AG04449 (cell line): ENCODE results near the gene EIF4G3.
"Not testable (repeated sequence)": the region's sequence is repeated elsewhere in the genome, so short reads cannot be mapped to it uniquely, and the experiment has no call there.

Source experiments
- CTCF ChIA-PET: fragments of 350-600 bp; formaldehyde crosslinking; extraction: SDS; loops from one replicate; lab custom pipeline; 2021; ENCODE audit warnings: antibody characterized with exemption; lab: Yijun Ruan, JAX
- POLR2A ChIA-PET: fragments of 400-600, 350-600 bp; formaldehyde crosslinking; extraction: SDS; loops from one replicate; lab custom pipeline; 2020; ENCODE audit warnings: antibody characterized with exemption, inconsistent platforms; lab: Yijun Ruan, JAX
- DNase-seq: peaks from one replicate; pipeline ENCODE4 v3.0.0-alpha.2; 2010; ENCODE audit warnings: low read depth, low spot score
- H3K4me3 ChIP-seq: 2 replicates; pipeline ENCODE4 v1.5.1; 2011; ENCODE audit warnings: low read depth, mild to moderate bottlenecking, control low read depth, low read length
- TF ChIP-seq, protein P1 (sequence below): IDR thresholded peaks from one replicate; pipeline ENCODE4 v1.5.1; 2011; ENCODE audit warnings: mild to moderate bottlenecking, moderate library complexity, low read length, control low read depth, inconsistent platforms; ENCODE audit not compliant: insufficient read depth; ENCODE audit errors: missing control alignments

Gene EIF4G3

DNA sequence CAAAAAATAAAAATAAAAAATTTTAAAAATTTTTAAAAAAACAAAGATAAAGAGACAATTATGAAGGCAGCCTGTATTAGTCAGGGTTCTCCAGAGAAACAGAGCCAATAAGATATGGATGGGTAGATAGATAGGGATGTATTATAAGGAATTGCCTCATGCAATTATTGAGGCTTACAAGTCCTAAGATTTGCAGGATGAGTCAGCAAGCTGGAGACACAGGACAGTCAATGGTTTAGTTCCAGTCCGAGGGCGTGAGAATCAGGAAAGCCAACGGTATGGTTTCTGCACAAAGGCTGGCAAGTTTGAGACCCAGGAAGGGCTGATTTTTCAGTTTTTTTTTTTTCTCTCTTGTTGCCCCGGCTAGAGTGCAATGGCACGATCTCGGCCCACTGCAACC lies 24.1 kb upstream of the EIF4G3 start:
- DNase-seq, result no peak
- no peak overlapping the region for H3K4me3 ChIP-seq
- TF ChIP-seq, protein P1, sequence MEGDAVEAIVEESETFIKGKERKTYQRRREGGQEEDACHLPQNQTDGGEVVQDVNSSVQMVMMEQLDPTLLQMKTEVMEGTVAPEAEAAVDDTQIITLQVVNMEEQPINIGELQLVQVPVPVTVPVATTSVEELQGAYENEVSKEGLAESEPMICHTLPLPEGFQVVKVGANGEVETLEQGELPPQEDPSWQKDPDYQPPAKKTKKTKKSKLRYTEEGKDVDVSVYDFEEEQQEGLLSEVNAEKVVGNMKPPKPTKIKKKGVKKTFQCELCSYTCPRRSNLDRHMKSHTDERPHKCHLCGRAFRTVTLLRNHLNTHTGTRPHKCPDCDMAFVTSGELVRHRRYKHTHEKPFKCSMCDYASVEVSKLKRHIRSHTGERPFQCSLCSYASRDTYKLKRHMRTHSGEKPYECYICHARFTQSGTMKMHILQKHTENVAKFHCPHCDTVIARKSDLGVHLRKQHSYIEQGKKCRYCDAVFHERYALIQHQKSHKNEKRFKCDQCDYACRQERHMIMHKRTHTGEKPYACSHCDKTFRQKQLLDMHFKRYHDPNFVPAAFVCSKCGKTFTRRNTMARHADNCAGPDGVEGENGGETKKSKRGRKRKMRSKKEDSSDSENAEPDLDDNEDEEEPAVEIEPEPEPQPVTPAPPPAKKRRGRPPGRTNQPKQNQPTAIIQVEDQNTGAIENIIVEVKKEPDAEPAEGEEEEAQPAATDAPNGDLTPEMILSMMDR, result no peak
- POLR2A ChIA-PET, result interaction anchor here (0.6 kb wide), 1 partner anchor 534 kb away, joined by 3 read pairs; no protein-coding TSS in a partner anchor
- CTCF ChIA-PET, result interaction anchor here (1.7 to 9.4 kb wide), 3 partner anchors 14 to 506 kb away, joined by 6 to 185 read pairs (median 38); no protein-coding TSS in a partner anchor

- POLR2A ChIA-PET, result no interaction called here
- H3K4me3 ChIP-seq, result no peak overlapping the region
- CTCF ChIA-PET, result interaction anchor here (1.2 to 9.4 kb wide), 2 partner anchors 56 to 504 kb away, joined by 3 to 185 read pairs; no protein-coding TSS in a partner anchor
- TF ChIP-seq, protein P1, result no peak
- DNase-seq, result no peak
These were observed 22.2 kb upstream of the EIF4G3 start for GRCh38 chr1:21198929-21199328.

DNA sequence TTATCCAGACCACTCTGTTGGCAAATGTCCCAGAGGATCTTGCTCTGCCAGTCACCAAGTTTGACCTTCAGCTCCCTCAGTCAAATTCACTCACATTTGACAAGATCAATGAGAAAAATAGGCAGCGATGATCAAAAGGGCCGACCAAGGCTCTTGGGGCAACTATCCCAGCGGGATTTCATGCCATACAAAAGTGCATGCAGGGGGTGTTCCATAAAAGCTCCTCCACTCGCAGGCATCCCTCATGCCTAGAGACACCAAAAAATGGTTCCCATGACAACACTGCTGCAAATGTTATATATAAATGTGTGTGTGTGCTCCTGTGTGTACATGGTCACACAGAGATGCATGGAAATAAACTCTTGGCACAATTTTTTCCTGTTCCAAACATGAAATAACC lies 16.2 kb upstream of the EIF4G3 start:
- POLR2A ChIA-PET, result no interaction called here
- no peak overlapping the region for H3K4me3 ChIP-seq
- no peak for DNase-seq
- CTCF ChIA-PET, result interaction anchor here (0.6 to 9.4 kb wide), 6 partner anchors 8 to 498 kb away, joined by 3 to 185 read pairs (median 4); partner anchors contain the start of gene HP1BP3
- TF ChIP-seq, protein P1, result no peak

GRCh38 chr1:21192284-21192683 lies 15.6 kb upstream of the EIF4G3 start:
- DNase-seq, result no peak
- CTCF ChIA-PET, result interaction anchor here (1.1 to 9.4 kb wide), 5 partner anchors 9 to 497 kb away, joined by 3 to 185 read pairs (median 4); partner anchors contain the start of gene HP1BP3
- H3K4me3 ChIP-seq, result no peak overlapping the region
- TF ChIP-seq, protein P1, result no peak
- POLR2A ChIA-PET, result no interaction called here

- CTCF ChIA-PET, result interaction anchor here (0.8 kb wide), 1 partner anchor 494 kb away, joined by 3 read pairs; no protein-coding TSS in a partner anchor
- POLR2A ChIA-PET, result interaction anchor here (0.6 kb wide), 1 partner anchor 9 kb away, joined by 5 read pairs; no protein-coding TSS in a partner anchor
These were observed 14.1 kb upstream of the EIF4G3 start for GRCh38 chr1:21190771-21191170.

GRCh38 chr1:21189906-21190500 lies 13.3 kb upstream of the EIF4G3 start:
- no peak overlapping the region for H3K4me3 ChIP-seq
- ChIA-PET POLR2A (no interaction called here), CTCF (interaction anchor here (0.5 to 1.8 kb wide), 4 partner anchors 7 to 497 kb away, joined by 3 to 6 read pairs (median 3); no protein-coding TSS in a partner anchor)
- TF ChIP-seq, protein P1, result no peak
- DNase-seq, result no peak

More at GRCh38 chr1:21190771-21191170, 14.1 kb upstream of the EIF4G3 start:
- H3K4me3 ChIP-seq, DNase-seq: not testable (repeated sequence)
